Inflammatory macrophage (primary cell): Measurements from ENCODE around the gene DTX1.

Source experiments
- DNase-seq, 2 donors: peaks; one replicate each; pipeline ENCODE4 v3.0.0-alpha.2; 2020 to 2022

Gene DTX1

GRCh38 chr12:113071135-113072112 is 14.9 kb downstream of the DTX1 start:
- DNase-seq = no peak

DNA sequence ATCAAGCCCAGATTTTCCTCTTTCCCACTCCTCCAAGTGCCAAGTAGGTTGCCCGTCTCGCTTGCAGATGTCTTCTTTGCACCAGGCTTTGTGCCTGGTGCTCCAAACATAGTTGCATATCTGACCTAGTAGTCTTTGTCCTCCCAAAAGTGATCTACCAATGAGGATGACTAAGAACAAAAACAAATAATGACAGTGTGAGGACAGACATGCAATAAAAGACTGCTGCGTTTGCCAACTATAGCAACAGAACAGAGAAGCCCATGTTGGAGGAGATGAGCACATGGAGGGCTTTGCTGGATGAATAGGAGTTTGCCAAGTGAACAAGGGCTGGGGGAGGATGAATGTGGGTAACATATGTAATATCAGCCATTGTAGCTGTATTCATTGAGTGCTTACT is 15.6 kb downstream of the DTX1 start:
- no peak for DNase-seq

DNA sequence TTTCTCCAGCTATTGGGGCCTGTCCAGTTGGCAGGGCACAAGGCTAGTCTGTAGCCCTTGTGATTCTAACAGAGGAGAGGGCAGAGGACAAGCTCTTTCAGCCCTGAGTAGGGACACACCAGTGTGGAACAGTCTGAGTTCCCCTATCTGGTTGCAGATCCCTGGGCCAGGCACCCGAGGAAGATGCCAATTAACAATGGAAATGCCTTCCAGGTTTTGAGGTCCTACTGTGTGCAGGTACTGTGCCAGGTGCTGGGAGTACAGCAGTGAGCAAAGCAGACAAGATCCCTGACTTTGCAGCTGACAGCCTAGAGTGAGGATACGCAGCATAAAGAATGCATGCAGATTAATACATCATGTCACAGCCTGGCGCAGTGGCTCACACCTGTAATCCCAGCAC is 17.1 kb downstream of the DTX1 start:
- DNase-seq = no peak

DNA sequence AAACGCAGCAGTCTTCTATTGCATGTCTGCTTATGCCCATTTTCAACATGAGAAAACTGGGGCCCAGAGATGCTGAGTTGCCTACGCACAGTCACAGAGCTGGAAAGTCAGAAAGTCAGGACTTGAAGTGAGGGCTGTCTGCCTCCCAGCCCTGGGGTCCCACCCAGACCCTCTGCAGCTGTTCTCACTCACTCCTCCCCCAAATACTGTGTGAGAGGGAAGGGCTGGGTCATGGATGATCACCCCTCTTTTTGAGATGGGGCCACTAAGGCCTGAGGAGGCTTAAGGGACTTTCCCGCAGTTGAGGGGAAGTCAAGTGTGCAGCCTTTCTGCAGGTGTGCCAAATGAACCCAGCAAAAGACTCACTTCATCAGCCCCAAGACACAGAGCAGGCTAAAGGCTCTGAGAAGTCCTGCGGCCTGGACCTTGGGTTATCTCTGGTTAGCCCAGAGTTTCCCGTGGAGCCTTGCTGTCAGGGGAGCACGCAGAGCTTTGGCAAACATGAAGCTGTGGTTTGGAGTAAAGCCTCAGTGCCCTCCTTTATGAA is 18.7 kb downstream of the DTX1 start:
- DNase-seq = no peak

- DNase-seq = peak in 1 of 2 donors; percentile 44
Measured at GRCh38 chr12:113077057-113077858, 20.7 kb downstream of the DTX1 start.

DNA sequence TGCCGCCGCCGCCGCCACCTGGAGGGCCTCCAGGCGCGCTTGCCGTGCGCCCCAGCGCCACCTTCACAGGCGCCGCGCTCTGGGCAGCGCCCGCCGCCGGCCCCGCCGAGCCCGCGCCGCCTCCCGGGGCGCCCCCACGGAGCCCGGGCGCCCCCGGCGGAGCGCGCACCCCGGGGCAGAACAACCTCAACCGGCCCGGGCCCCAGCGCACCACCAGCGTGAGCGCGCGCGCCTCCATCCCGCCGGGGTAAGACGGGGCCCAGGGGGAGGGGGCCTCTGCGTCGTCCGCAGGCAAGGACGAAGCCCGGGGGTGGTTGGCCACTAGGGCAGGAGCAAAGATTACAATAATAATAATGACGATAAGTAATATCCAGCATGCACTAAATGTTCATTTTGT is 21.3 kb downstream of the DTX1 start:
- no peak for DNase-seq

- no peak for DNase-seq
Measured at GRCh38 chr12:113081873-113082272, 25.3 kb downstream of the DTX1 start.

DNA sequence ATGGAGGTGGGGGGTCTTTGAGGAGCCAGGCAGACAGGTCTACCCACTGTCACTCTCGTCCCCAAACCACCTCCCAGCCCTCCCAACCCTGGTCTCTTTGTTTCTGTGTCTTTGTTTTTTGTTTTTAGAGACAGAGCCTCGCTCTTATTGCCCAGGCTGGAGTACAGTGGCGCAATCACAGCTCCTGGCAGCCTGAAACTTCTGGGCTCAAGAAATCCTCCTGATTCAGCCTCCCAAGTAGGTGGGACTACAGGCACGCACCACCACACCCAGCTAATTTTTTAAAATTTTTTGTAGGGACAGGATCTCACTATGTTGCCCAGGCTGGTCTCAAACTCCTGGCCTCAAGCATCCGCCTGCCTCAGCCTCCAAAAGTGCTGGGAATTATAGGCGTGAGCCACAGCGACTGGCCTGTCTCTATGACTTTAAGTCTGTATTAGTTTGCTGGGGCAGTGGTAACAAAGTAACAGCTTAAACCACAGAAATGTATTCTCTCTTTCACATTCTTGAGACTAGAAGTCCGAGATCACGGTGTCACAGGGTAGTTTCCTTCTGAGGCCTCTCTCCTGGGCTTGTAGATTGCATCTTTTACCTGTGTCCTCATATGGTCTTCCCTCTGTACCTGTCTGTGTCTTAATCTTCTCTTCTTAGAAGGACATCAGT is 26.1 kb downstream of the DTX1 start:
- DNase-seq = no peak

GRCh38 chr12:113083863-113084435 is 27.4 kb downstream of the DTX1 start:
- DNase-seq = no peak

DNA sequence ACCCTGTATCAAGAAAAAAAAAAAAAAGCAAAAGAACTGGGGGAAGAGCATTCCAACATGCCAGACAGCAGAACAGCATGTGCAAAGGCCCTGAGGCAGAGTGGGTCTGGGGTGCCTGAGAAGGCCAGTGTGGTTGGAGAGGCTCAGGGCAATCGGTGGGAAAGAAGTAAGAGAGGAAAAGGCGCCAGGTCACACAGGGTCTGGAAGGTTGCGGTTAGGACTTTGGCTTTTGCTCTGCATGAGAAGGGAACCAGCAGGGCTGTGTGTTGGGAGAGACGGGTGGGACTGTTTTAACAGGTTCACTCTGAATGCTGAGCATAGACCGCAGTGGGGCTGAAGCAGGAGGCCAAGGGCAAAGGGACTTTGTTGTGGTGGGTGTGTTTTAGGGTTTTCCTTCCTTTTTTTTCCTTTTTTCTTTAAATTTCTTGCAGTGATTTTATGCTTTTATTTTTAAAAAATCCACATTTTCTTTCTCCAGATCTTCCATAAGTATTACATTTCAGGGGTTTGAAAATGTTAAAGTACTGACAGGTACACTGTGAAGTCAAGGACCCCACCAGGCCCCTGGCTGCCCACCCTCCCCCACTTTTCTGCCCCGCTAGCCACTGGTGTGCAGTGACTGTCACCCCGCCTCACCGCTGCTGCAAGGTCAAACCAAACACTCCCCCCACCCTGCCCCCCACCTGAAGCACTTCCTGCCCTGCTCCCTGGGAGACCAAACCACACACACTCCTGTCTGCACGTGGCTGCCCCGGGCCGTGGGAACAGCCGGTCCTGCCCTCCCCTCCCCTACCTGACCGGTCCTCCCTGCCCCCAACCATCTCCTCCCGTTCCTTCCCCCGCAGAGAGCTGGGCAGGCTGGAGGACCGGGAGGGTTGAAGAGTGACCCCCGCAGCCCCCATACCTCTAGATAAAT is 30.0 kb downstream of the DTX1 start:
- DNase-seq = no peak

GRCh38 chr12:113087193-113087592 is 30.7 kb downstream of the DTX1 start:
- no peak for DNase-seq

DNA sequence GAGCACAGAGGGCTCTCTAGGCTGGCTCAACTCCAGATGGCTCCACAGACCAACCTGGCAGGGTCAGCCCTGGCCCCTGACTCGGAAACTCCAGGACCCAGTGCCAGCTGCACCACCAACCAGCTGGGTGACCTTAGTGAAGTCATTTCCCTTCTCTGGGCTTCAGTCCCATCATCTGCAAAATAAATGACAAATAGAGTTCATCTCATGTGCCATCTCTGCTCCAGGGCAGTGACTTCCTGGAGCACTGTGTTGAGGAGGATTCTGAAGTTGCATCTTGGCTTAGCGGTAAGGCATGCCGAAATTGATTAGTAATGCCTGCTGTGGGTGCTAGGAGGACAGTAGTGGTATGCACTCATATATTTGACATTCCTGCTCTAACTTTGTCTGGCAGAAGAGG is 31.5 kb downstream of the DTX1 start:
- no peak for DNase-seq

DNA sequence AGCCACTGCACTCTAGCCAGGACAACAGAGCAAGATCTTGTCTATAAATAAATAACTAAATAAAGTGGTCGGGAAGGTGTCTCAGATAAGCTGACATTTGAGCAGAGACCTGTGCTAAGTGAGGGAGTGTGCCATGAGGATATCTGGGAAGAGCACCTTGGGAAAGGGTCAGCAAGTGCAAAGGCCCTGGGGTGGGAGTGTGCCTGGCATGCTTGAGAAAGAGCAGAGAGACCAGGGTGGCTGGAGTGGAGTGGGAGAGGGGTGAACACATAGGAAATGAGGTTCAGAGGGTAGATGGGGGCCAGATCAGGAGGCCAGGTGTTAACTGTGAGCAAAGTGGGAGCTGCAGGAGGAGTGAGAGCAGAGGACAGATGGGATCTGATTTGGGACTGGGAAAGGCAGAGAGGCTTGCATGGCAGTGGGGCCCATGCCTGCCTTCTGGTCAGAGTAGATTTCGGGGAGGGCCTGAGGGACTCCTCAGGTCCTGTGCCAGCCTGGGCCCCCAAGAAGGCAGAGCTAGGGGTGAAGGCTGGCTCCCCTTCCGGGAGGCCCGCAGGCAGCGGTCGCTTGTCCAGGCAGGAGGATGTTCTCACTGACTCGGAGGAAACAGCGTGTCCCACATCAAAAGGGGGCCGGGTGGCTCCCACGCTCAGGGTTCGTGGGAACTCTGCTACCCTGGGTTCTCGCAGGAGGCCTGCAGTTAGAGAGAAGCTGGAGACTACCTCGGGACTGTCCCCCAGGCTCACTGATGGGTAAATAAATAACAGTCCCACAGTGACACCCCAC is 32.6 kb downstream of the DTX1 start:
- DNase-seq = no peak

GRCh38 chr12:113089839-113090238 is 33.3 kb downstream of the DTX1 start:
- no peak for DNase-seq

GRCh38 chr12:113090740-113091139 is 34.2 kb downstream of the DTX1 start:
- DNase-seq = no peak

GRCh38 chr12:113091506-113091905 is 35.0 kb downstream of the DTX1 start:
- DNase-seq = no peak

DNA sequence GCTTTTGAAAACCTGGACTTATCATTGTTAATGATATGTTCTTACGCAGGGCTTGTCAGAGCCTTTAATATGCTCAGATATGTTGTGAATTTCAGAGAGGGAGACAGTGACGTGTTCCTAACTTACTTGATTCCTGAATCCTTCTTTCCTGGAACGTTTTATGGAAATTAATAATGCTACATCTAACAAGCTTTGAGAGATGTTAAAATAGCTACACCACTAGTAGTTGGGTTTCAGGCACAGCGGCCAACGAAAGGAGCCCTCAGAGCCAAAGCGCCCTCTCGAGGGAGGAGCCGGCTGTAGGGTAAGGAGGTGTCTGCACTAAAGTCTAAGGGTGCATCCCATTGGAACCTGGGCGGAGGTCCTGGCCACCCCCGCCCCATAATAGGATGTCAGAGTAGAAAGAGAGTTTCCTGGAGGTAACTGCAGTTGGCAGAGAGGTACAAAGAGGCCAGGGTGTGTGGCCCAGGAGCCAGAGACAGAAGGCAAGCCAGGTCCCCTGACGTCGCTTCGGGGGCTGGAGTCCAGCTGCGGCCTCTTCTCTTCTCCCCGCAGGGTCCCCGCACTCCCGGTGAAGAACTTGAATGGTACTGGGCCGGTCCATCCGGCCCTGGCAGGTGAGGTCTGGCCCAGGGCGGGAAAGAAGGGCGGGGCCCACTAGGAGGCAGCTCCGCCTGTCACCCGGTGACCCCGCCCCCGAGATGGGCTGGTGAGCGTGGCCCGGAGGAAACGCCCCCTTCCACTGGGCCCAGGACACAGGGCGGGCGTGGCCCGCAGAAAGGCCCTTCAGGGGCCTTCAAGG is 36.3 kb downstream of the DTX1 start:
- peak; percentile 12 to 56 for DNase-seq

- no peak for DNase-seq
Measured at GRCh38 chr12:113093409-113094101, 37.0 kb downstream of the DTX1 start.

GRCh38 chr12:113094738-113095137 is 38.2 kb downstream of the DTX1 start:
- no peak for DNase-seq
